DOHH2 (cell line): ENCODE data around the gene ME3.

ENCODE experiments used
- H3F3A ChIP-seq: fragments of 200-600 bp; sonication (generic), shearing (Covaris generic); 2 replicates; pipeline ENCODE4 v1.6.0; 2016; ENCODE audit warnings: antibody characterized with exemption, mild to moderate bottlenecking; ENCODE audit not compliant: control insufficient read depth, insufficient read depth
- H3K27ac ChIP-seq: fragments of 200-600 bp; sonication (generic); 2 replicates; pipeline ENCODE4 v1.5.1; 2014; ENCODE audit warnings: low read depth, mild to moderate bottlenecking, low read length, moderate library complexity
- H3K27me3 ChIP-seq: fragments of 200-600 bp; sonication (generic); 2 replicates; pipeline ENCODE4 v1.6.1; 2014; ENCODE audit warnings: mild to moderate bottlenecking, low read length, mixed read lengths; ENCODE audit not compliant: control insufficient read depth
- H3K36me3 ChIP-seq: fragments of 200-600 bp; sonication (generic); 2 replicates; pipeline ENCODE4 v1.6.1; 2014; ENCODE audit warnings: mild to moderate bottlenecking, low read length, moderate library complexity, mixed read lengths; ENCODE audit not compliant: control insufficient read depth
- H3K4me1 ChIP-seq: fragments of 200-600 bp; sonication (generic); 2 replicates; pipeline ENCODE4 v1.6.1; 2014; ENCODE audit warnings: mild to moderate bottlenecking, low read length, mixed read lengths; ENCODE audit not compliant: control insufficient read depth
- H3K4me2 ChIP-seq: fragments of 200-600 bp; sonication (generic); 2 replicates; pipeline ENCODE4 v1.6.0; 2014; ENCODE audit warnings: mild to moderate bottlenecking, low read length, moderate library complexity
- H3K4me3 ChIP-seq: fragments of 200-600 bp; sonication (generic); 2 replicates; pipeline ENCODE4 v1.5.1; 2014; ENCODE audit warnings: mild to moderate bottlenecking, low read length, mixed read lengths
- H3K79me2 ChIP-seq: fragments of 200-600 bp; sonication (generic); 2 replicates; pipeline ENCODE4 v1.6.1; 2014; ENCODE audit warnings: mild to moderate bottlenecking, low read length, mixed read lengths; ENCODE audit not compliant: control insufficient read depth
- H3K9me2 ChIP-seq: fragments of 200-600 bp; sonication (generic); replicated peaks from 2 replicates; pipeline ENCODE4 v1.6.1; 2014; ENCODE audit warnings: mild to moderate bottlenecking, low read length, mixed read lengths; ENCODE audit not compliant: control insufficient read depth
- H3K9me3 ChIP-seq: fragments of 200-600 bp; sonication (generic); 2 replicates; pipeline ENCODE4 v1.6.1; 2014; ENCODE audit warnings: antibody characterized with exemption, low read length, mixed read lengths; ENCODE audit not compliant: control insufficient read depth, insufficient read depth
- H4K20me1 ChIP-seq: fragments of 200-600 bp; sonication (generic); 2 replicates; pipeline ENCODE4 v1.6.0; 2014; ENCODE audit warnings: low read depth, mild to moderate bottlenecking, antibody characterized with exemption, low read length, moderate library complexity; ENCODE audit not compliant: control insufficient read depth, insufficient read depth
- EZH2phosphoT487 ChIP-seq: fragments of 200-600 bp; sonication (generic); IDR thresholded peaks from 2 replicates; pipeline ENCODE4 v1.6.1; 2017; ENCODE audit warnings: borderline replicate concordance, mild to moderate bottlenecking, antibody characterized with exemption, low read length, moderate library complexity, mixed read lengths
- TF ChIP-seq, protein P1 (sequence below): fragments of 200-600 bp; sonication (generic); IDR thresholded peaks from one replicate; pipeline ENCODE4 v1.5.1; 2014; ENCODE audit warnings: antibody characterized with exemption, mild to moderate bottlenecking, low read depth, low read length; ENCODE audit not compliant: poor library complexity, severe bottlenecking

ME3 gene

DNA sequence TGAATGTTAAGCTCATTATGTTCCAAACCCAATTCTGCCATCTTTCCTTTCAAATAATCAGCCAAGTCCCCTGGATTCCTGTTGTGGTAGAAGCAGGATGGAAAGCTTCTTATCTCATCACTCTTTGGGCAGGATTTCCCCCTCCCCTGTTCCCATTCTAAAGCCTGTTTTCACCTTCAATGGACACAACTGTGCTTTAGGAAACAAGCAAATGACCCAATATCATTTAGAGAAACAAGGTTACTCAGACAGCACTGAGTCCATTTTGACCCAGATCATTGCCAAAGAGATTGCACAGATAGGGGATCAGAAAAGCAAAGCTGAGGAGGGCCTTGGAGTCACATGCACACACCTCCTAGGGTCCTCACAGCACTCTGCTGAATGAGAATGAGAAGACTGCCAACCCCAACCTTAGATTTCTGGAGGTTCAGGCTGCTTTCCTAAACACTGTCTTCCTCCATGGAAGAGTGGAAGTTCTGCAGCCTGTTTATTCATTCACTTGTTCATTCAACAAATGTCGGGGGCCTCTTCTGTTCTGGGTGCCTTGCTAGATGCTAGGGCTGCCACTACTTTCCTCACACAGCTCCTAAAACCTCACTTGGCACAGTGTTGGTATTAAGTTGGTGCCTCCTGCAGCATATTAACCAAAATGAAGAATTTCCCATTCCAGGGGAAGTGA, 95.3 kb downstream of the ME3 start:
- Histone ChIP-seq H3K4me2 (no peak overlapping the region), H3K4me1 (no peaks in the 10 kb centered on the region), H3F3A (no peaks in the 10 kb centered on the region), H3K9me3 (no peaks in the 10 kb centered on the region), H3K9me2 (no peaks in the 10 kb centered on the region), H3K79me2 (no peaks in the 10 kb centered on the region), H3K27me3 (peaks cover 4% of the 10 kb centered on the region; the same call in 1 of the 2 replicates), H4K20me1 (no peaks in the 10 kb centered on the region), H3K27ac (no peak overlapping the region), H3K36me3 (no peaks in the 10 kb centered on the region), H3K4me3 (no peak overlapping the region)
- TF ChIP-seq EZH2phosphoT487, result no peak
- TF ChIP-seq, protein P1, sequence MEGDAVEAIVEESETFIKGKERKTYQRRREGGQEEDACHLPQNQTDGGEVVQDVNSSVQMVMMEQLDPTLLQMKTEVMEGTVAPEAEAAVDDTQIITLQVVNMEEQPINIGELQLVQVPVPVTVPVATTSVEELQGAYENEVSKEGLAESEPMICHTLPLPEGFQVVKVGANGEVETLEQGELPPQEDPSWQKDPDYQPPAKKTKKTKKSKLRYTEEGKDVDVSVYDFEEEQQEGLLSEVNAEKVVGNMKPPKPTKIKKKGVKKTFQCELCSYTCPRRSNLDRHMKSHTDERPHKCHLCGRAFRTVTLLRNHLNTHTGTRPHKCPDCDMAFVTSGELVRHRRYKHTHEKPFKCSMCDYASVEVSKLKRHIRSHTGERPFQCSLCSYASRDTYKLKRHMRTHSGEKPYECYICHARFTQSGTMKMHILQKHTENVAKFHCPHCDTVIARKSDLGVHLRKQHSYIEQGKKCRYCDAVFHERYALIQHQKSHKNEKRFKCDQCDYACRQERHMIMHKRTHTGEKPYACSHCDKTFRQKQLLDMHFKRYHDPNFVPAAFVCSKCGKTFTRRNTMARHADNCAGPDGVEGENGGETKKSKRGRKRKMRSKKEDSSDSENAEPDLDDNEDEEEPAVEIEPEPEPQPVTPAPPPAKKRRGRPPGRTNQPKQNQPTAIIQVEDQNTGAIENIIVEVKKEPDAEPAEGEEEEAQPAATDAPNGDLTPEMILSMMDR, result no peak

DNA sequence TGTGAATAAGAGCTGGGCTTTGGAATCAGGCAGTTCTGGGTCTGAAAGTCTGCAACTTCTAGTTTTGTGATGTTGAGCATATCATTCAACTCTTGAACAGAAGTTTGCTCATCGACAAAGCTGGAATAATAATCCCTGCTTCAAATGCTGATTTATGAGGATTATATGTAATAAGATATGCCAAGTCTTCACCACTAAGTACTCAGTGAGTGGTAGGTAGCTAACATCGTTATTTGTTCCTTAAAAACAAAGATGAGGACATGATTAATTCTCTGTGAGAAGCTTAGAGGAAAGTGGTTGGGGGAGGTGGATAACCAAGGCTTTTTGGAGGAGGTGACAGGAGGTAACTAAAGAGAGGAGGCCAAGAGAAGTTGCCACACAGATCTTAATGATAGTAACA, 96.5 kb downstream of the ME3 start:
- peaks cover 4% of the 10 kb centered on the region; the same call in 1 of the 2 replicates for H3K27me3 ChIP-seq
- no peaks in the 10 kb centered on the region for H3K79me2 ChIP-seq
- H3K36me3 ChIP-seq, result no peaks in the 10 kb centered on the region
- H3K4me2 ChIP-seq, result no peak overlapping the region
- H3F3A ChIP-seq, result no peaks in the 10 kb centered on the region
- no peaks in the 10 kb centered on the region for H3K4me1 ChIP-seq
- H3K9me2 ChIP-seq, result no peaks in the 10 kb centered on the region
- no peaks in the 10 kb centered on the region for H4K20me1 ChIP-seq
- H3K27ac ChIP-seq, result no peak overlapping the region
- no peak overlapping the region for H3K4me3 ChIP-seq
- TF ChIP-seq, protein P1, result no peak
- TF ChIP-seq EZH2phosphoT487, result no peak
- H3K9me3 ChIP-seq, result no peaks in the 10 kb centered on the region

DNA sequence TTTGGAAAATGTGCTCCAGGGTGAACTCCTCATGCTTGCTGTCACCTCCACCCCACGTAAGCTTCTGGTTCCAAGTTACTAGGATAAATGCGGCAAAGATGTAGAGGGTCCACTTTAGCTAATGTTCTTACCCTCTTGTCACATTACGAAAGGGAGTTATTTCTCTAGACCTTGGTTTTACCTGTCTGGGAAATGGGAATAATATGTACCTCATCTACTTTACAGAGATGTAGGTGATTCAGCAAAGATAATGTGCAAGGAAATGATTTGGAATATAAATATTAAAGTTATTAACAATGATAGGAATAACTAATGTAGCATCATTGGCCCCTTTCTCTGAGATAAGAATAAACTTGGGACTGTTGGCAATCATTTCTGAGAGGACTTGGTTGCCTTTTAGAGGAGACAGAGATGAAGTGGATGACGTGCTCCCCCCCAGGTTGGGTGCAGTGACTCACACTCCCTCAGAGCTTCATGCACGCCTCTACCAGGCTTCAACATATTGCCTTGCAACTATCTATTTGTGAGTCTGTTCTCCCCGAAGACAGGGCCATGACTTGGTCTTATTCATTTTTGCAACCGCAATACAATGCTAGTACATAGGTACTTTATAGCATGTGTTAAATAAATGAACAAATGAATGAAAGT, 97.1 kb downstream of the ME3 start:
- Histone ChIP-seq H3K79me2 (no peaks in the 10 kb centered on the region), H3K27ac (no peak overlapping the region), H3K9me2 (no peaks in the 10 kb centered on the region), H3K36me3 (no peaks in the 10 kb centered on the region), H3F3A (no peaks in the 10 kb centered on the region), H3K9me3 (no peaks in the 10 kb centered on the region), H3K4me1 (no peaks in the 10 kb centered on the region), H3K4me2 (no peak overlapping the region), H3K27me3 (no peaks in the 10 kb centered on the region), H3K4me3 (no peak overlapping the region), H4K20me1 (no peaks in the 10 kb centered on the region)
- TF ChIP-seq, protein P1, result no peak
- TF ChIP-seq EZH2phosphoT487, result no peak
